Measurements from ENCODE around the gene KIN. TPM values are rescaled to one million over a fixed set of nuclear protein-coding genes. Genes with fewer than 3 reads are reported as not detected.

Gene KIN
- total RNA-seq, 1 donor from 2014 or later = 23.6 TPM

GRCh38 chr10:7706534-7707073, 81.2 kb downstream of the KIN start:
- TF ChIP-seq, protein P1, sequence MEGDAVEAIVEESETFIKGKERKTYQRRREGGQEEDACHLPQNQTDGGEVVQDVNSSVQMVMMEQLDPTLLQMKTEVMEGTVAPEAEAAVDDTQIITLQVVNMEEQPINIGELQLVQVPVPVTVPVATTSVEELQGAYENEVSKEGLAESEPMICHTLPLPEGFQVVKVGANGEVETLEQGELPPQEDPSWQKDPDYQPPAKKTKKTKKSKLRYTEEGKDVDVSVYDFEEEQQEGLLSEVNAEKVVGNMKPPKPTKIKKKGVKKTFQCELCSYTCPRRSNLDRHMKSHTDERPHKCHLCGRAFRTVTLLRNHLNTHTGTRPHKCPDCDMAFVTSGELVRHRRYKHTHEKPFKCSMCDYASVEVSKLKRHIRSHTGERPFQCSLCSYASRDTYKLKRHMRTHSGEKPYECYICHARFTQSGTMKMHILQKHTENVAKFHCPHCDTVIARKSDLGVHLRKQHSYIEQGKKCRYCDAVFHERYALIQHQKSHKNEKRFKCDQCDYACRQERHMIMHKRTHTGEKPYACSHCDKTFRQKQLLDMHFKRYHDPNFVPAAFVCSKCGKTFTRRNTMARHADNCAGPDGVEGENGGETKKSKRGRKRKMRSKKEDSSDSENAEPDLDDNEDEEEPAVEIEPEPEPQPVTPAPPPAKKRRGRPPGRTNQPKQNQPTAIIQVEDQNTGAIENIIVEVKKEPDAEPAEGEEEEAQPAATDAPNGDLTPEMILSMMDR (IDR thresholded peaks at IDR 0.05) = no peak
- no peak for TF ChIP-seq EZH2phosphoT487 (IDR thresholded peaks at IDR 0.05)
- TF ChIP-seq EZH2 (IDR thresholded peaks at IDR 0.05) = no peak
- Histone ChIP-seq H3K9ac (no peak overlapping the region), H3K4me1 (no peaks in the 10 kb centered on the region), H3K27me3 (no peaks in the 10 kb centered on the region), H3K79me2 (ENCODE audit: low read depth) (no peaks in the 10 kb centered on the region), H2AFZ (replicated peaks) (no peak overlapping the region), H3K4me3 (no peak overlapping the region), H3K36me3 (no peaks in the 10 kb centered on the region), H4K20me1 (ENCODE audit: low read depth) (no peaks in the 10 kb centered on the region), H3K9me3 (ENCODE audit: low read depth) (no peaks in the 10 kb centered on the region), H3K4me2 (no peak overlapping the region), H3F3A (ENCODE audit: low read depth) (no peaks in the 10 kb centered on the region), H3K27ac (no peak overlapping the region)
- H3K27me3 Mint-ChIP-seq (ENCODE audit: insufficient read depth, low read depth) = no peaks in the 10 kb centered on the region
- DNase-seq (ENCODE audit: low spot score) = no peak
- H3K4me1 Mint-ChIP-seq = no peaks in the 10 kb centered on the region
- H3K36me3 Mint-ChIP-seq = no peaks in the 10 kb centered on the region
- no peak overlapping the region for H3K27ac Mint-ChIP-seq
- H3K9me3 Mint-ChIP-seq = peaks cover 3% of the 10 kb centered on the region
- no peak overlapping the region for H3K4me3 Mint-ChIP-seq

DNA sequence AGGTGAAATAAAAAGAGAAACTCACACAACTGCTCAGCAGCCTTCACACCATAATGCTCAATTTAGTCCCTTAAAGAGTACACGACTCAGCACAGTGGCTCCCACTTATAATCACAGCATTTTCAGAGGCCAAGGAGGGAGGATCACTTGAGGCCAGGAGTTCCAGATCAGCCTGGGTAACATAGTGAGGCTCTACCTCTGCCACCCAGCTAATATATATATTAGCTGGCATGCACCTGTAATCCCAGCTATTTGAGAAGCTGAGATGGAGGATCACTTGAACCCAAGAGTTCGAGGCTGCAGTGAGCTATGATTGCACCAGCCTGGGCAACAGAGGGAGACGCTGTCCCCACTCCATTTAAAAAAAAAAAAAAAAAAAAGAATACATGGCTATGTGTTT, 82.5 kb downstream of the KIN start:
- Histone ChIP-seq H3F3A (ENCODE audit: low read depth) (no peaks in the 10 kb centered on the region), H4K20me1 (ENCODE audit: low read depth) (no peaks in the 10 kb centered on the region), H3K4me2 (no peak overlapping the region), H3K79me2 (ENCODE audit: low read depth) (no peaks in the 10 kb centered on the region), H3K4me3 (no peak overlapping the region), H3K27ac (no peak overlapping the region), H3K27me3 (no peaks in the 10 kb centered on the region), H2AFZ (replicated peaks) (no peak overlapping the region), H3K9ac (no peak overlapping the region), H3K36me3 (no peaks in the 10 kb centered on the region), H3K9me3 (ENCODE audit: low read depth) (no peaks in the 10 kb centered on the region), H3K4me1 (no peaks in the 10 kb centered on the region)
- no peak for TF ChIP-seq EZH2 (IDR thresholded peaks at IDR 0.05)
- no peak for TF ChIP-seq EZH2phosphoT487 (IDR thresholded peaks at IDR 0.05)
- TF ChIP-seq, protein P1 (IDR thresholded peaks at IDR 0.05) = no peak
- no peak overlapping the region for H3K27ac Mint-ChIP-seq
- H3K36me3 Mint-ChIP-seq = no peaks in the 10 kb centered on the region
- DNase-seq (ENCODE audit: low spot score) = no peak
- no peaks in the 10 kb centered on the region for H3K27me3 Mint-ChIP-seq (ENCODE audit: insufficient read depth, low read depth)
- H3K4me3 Mint-ChIP-seq = no peak overlapping the region
- H3K4me1 Mint-ChIP-seq = no peaks in the 10 kb centered on the region
- H3K9me3 Mint-ChIP-seq = no peaks in the 10 kb centered on the region

- no peak overlapping the region for H3K4me3 Mint-ChIP-seq
Measured at GRCh38 chr10:7704071-7705016, 83.4 kb downstream of the KIN start.

More at GRCh38 chr10:7704071-7705016, 83.4 kb downstream of the KIN start:
- Histone ChIP-seq H3K9ac (no peak overlapping the region), H3K27me3 (no peaks in the 10 kb centered on the region), H3K4me1 (no peaks in the 10 kb centered on the region), H3F3A (ENCODE audit: low read depth) (no peaks in the 10 kb centered on the region), H3K79me2 (ENCODE audit: low read depth) (no peaks in the 10 kb centered on the region), H3K27ac (no peak overlapping the region), H4K20me1 (ENCODE audit: low read depth) (no peaks in the 10 kb centered on the region), H3K4me2 (no peak overlapping the region), H3K4me3 (no peak overlapping the region), H2AFZ (replicated peaks) (no peak overlapping the region), H3K36me3 (no peaks in the 10 kb centered on the region), H3K9me3 (ENCODE audit: low read depth) (no peaks in the 10 kb centered on the region)
- Mint-ChIP-seq H3K36me3 (no peaks in the 10 kb centered on the region), H3K9me3 (no peaks in the 10 kb centered on the region), H3K4me1 (no peaks in the 10 kb centered on the region), H3K27me3 (ENCODE audit: insufficient read depth, low read depth) (peaks cover 1% of the 10 kb centered on the region), H3K27ac (no peak overlapping the region)
- no peak for DNase-seq (ENCODE audit: low spot score)
- TF ChIP-seq EZH2 (IDR thresholded peaks at IDR 0.05) (no peak), EZH2phosphoT487 (IDR thresholded peaks at IDR 0.05) (no peak)
- TF ChIP-seq, protein P1 (IDR thresholded peaks at IDR 0.05) = no peak
